ACC112 (cell line): ENCODE data around the gene SLC34A2.

Experiments
- H2AFZ ChIP-seq: fragments of 200-600 bp; sonication (generic); one replicate; pipeline ENCODE4 v1.6.0; 2017; ENCODE audit warnings: antibody characterized with exemption, low read length; ENCODE audit not compliant: unreplicated experiment
- H3K27ac ChIP-seq: fragments of 200-600 bp; sonication (generic); 2 replicates; pipeline ENCODE4 v1.5.1; 2014; ENCODE audit warnings: low read depth, mild to moderate bottlenecking, antibody characterized with exemption, low read length, moderate library complexity
- H3K27me3 ChIP-seq: fragments of 200-600 bp; sonication (generic); 2 replicates; pipeline ENCODE4 v1.6.1; 2014; ENCODE audit warnings: mild to moderate bottlenecking, antibody characterized with exemption, low read length, moderate library complexity, mixed read lengths; ENCODE audit not compliant: insufficient read depth
- H3K36me3 ChIP-seq: fragments of 200-600 bp; sonication (generic); 2 replicates; pipeline ENCODE4 v1.6.1; 2016; ENCODE audit warnings: mild to moderate bottlenecking, antibody characterized with exemption, low read length, moderate library complexity, mixed read lengths; ENCODE audit not compliant: insufficient read depth
- H3K4me1 ChIP-seq: fragments of 200-600 bp; sonication (generic); one replicate; pipeline ENCODE4 v1.6.1; 2016; ENCODE audit warnings: low read length, mixed read lengths; ENCODE audit not compliant: insufficient read depth, unreplicated experiment, control insufficient read depth
- H3K4me3 ChIP-seq: fragments of 200-600 bp; sonication (generic); 2 replicates; pipeline ENCODE4 v1.5.1; 2014; ENCODE audit warnings: mild to moderate bottlenecking, low read depth, low read length
- H3K79me2 ChIP-seq: fragments of 200-600 bp; sonication (generic); one replicate; pipeline ENCODE4 v1.6.0; 2016; ENCODE audit warnings: low read length; ENCODE audit not compliant: control insufficient read depth, unreplicated experiment, insufficient read depth

Gene SLC34A2

DNA sequence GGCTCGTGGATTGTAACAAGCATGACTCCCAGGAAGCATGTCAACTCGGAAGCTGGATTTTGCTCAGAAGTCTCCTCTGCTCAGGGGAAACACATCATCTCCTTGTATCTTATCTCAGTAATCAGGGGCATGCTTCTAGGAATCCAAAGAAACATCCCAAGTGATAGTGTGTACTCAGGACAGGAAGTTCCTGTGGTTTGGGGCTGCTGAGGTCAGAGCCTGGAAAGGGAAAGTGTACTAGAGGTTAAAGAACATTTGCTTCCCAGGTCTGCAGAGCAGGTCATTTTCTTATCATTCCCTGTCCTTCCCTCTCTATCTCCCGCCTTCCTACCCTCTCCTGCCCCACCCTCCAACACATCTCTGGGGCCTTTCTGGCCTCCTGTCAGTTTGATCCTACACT lies 38.8 kb downstream of the SLC34A2 start:
- Histone ChIP-seq H3K4me3 (no peak overlapping the region), H3K27ac (no peak overlapping the region), H3K27me3 (0 out of 2 replicates have a peak, but pooled peaks cover 3% of the 10 kb centered on the region), H3K36me3 (no peaks in the 10 kb centered on the region), H2AFZ (no peak overlapping the region), H3K4me1 (peaks cover 8% of the 10 kb centered on the region), H3K79me2 (no peaks in the 10 kb centered on the region)

- Histone ChIP-seq H3K27ac (no peak overlapping the region), H3K4me1 (peaks cover 8% of the 10 kb centered on the region), H3K79me2 (no peaks in the 10 kb centered on the region), H3K36me3 (no peaks in the 10 kb centered on the region), H3K27me3 (0 out of 2 replicates have a peak, but pooled peaks cover 3% of the 10 kb centered on the region), H3K4me3 (no peak overlapping the region), H2AFZ (no peak overlapping the region)
Observed at GRCh38 chr4:25696409-25696808, 40.8 kb downstream of the SLC34A2 start.

GRCh38 chr4:25697516-25697915 lies 41.9 kb downstream of the SLC34A2 start:
- H3K79me2 ChIP-seq, result no peaks in the 10 kb centered on the region
- H3K27me3 ChIP-seq, result 0 out of 2 replicates have a peak, but pooled peaks cover 3% of the 10 kb centered on the region
- no peak overlapping the region for H3K4me3 ChIP-seq
- H2AFZ ChIP-seq, result no peak overlapping the region
- peaks cover 8% of the 10 kb centered on the region for H3K4me1 ChIP-seq
- H3K36me3 ChIP-seq, result no peaks in the 10 kb centered on the region
- H3K27ac ChIP-seq, result no peak overlapping the region

GRCh38 chr4:25700661-25701060 lies 45.0 kb downstream of the SLC34A2 start:
- no peak overlapping the region for H3K4me3 ChIP-seq
- 0 out of 2 replicates have a peak, but pooled peaks cover 3% of the 10 kb centered on the region for H3K27me3 ChIP-seq
- H3K4me1 ChIP-seq, result no peaks in the 10 kb centered on the region
- no peaks in the 10 kb centered on the region for H3K79me2 ChIP-seq
- H2AFZ ChIP-seq, result no peak overlapping the region
- no peaks in the 10 kb centered on the region for H3K36me3 ChIP-seq
- no peak overlapping the region for H3K27ac ChIP-seq

GRCh38 chr4:25702848-25703247 lies 47.2 kb downstream of the SLC34A2 start:
- 0 out of 2 replicates have a peak, but pooled peaks cover 3% of the 10 kb centered on the region for H3K27me3 ChIP-seq
- H2AFZ ChIP-seq, result no peak overlapping the region
- no peak overlapping the region for H3K4me3 ChIP-seq
- no peaks in the 10 kb centered on the region for H3K36me3 ChIP-seq
- no peaks in the 10 kb centered on the region for H3K4me1 ChIP-seq
- H3K27ac ChIP-seq, result no peak overlapping the region
- no peaks in the 10 kb centered on the region for H3K79me2 ChIP-seq

GRCh38 chr4:25703731-25704388 lies 48.2 kb downstream of the SLC34A2 start:
- Histone ChIP-seq H3K36me3 (no peaks in the 10 kb centered on the region), H3K27ac (no peak overlapping the region), H3K4me1 (no peaks in the 10 kb centered on the region), H3K4me3 (no peak overlapping the region), H3K27me3 (0 out of 2 replicates have a peak, but pooled peaks cover under 1% of the 10 kb centered on the region), H3K79me2 (no peaks in the 10 kb centered on the region), H2AFZ (no peak overlapping the region)

DNA sequence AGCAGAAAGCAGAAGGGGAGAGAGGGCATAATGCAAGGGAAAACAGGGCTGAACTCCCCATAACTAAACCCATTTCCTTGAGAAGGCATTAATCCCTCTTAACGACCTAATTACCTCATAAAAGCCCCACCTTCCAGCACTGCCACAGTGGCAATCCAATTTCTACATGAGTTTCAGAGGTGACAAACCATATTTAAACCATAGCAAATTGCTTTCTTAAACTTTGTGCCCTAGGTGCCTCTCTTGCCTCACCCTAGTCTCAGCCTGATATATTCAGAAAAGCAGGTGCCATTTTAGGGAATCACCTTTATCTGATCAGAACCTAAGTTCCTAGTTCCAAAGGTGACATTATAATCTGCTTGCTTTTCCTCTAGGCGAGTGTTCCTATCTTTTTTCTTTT lies 48.9 kb downstream of the SLC34A2 start:
- Histone ChIP-seq H3K79me2 (no peaks in the 10 kb centered on the region), H3K27ac (no peak overlapping the region)

DNA sequence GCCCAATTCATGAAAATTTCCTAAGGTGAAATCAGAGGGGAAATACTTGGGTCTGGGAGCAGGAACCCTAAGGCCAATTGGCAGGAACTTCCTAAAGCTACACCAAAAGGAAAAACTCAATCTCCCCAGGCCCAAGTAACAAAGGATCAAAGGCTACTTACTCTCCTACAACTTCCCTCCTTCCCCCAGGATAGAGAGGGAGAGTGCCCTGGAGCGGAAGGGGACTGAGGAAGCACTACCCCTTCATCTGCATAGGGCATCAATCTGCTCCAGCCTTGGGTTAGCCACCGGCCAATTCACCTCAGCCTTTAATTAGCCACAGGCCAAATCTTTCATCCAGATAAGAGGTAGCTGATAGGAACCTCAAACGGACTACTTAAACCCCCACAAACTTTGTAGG lies 55.0 kb downstream of the SLC34A2 start:
- Histone ChIP-seq H3K4me1 (no peaks in the 10 kb centered on the region), H3K27ac (no peak overlapping the region), H3K4me3 (no peak overlapping the region), H3K79me2 (no peaks in the 10 kb centered on the region), H3K36me3 (no peaks in the 10 kb centered on the region), H3K27me3 (no peaks in the 10 kb centered on the region), H2AFZ (no peak overlapping the region)

More for the DNA sequence above, 48.9 kb downstream of the SLC34A2 start:
- Histone ChIP-seq H3K27me3 (no peaks in the 10 kb centered on the region), H3K36me3 (no peaks in the 10 kb centered on the region), H3K4me1 (no peaks in the 10 kb centered on the region), H3K4me3 (no peak overlapping the region), H2AFZ (no peak overlapping the region)

DNA sequence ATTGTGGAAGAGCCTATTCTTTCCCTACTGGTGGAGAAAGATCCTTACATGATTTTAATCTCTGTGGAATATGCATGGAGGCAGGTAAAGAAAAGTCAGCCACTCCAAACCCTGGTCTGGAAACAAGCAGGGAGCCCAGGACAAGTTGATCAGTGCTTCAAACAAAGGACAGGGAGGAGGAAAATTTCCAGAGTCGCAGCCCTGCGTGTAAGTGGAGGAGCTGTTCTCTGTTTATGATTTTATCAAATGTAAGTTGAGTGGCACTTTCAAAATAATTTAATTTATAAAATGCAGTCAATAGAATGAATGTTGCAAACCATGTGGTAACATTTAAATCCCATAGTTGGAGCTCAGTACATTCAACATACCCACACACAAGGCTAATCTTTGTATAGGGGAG lies 57.0 kb downstream of the SLC34A2 start:
- Histone ChIP-seq H3K4me3 (no peak overlapping the region), H3K79me2 (no peaks in the 10 kb centered on the region), H2AFZ (no peak overlapping the region), H3K27me3 (no peaks in the 10 kb centered on the region), H3K36me3 (no peaks in the 10 kb centered on the region), H3K4me1 (no peaks in the 10 kb centered on the region), H3K27ac (no peak overlapping the region)

DNA sequence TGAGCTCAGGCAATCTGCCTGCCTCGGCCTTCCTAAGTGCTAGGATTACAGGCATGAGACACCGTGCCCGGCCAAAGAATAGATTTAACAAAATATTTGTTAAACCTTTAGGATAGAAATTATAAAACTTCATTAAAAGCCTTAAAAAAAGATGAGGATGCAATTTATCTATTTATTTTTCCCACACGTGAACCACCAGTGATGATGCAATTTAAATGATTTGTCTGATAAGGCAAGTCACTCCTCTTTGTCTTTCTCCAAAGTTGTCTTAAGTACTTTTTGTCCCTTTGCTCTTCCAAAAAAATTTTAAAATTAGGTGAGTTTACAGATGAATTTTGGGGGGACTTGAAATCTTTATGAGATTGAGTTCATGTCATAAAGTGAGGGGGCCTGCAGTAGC lies 58.2 kb downstream of the SLC34A2 start:
- no peak overlapping the region for H3K4me3 ChIP-seq
- no peak overlapping the region for H3K27ac ChIP-seq
- H3K27me3 ChIP-seq, result no peaks in the 10 kb centered on the region
- H3K36me3 ChIP-seq, result no peaks in the 10 kb centered on the region
- no peak overlapping the region for H2AFZ ChIP-seq
- no peaks in the 10 kb centered on the region for H3K4me1 ChIP-seq
- H3K79me2 ChIP-seq, result no peaks in the 10 kb centered on the region

DNA sequence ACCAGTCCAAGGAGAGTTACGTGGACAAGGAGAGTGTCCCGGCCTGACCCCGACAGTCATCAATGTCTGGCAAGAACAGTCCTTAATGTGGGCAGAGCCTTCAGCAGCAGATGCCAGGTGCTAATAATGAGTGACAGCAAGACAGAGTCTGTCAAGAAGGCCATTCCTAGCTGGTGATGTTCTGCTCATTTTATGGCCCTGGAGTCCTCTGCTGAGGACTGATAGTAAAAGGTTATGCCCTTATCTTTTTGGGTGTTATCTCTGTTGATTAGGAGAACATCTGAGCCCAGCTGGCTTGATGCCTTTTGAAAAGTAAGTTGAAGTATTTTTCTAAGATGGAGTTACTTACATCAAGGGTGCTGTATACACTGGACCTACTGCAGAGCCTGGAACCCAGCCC lies 67.3 kb downstream of the SLC34A2 start:
- no peaks in the 10 kb centered on the region for H3K36me3 ChIP-seq
- H3K4me1 ChIP-seq, result no peaks in the 10 kb centered on the region
- H3K79me2 ChIP-seq, result no peaks in the 10 kb centered on the region
- H3K4me3 ChIP-seq, result no peak overlapping the region
- peaks cover 6% of the 10 kb centered on the region; the same call in 1 of the 2 replicates for H3K27me3 ChIP-seq
- H2AFZ ChIP-seq, result no peak overlapping the region
- no peak overlapping the region for H3K27ac ChIP-seq
